VCaP (cell line): ENCODE measurements around the gene LRFN4.

Experiments used
- H3K27ac ChIP-seq: fragments of 450-650 bp; 2 replicates; pipeline ENCODE4 v1.5.1; 2017
- TF ChIP-seq, protein P1 (sequence below): fragments of 450-650 bp; conservative IDR thresholded peaks from 2 replicates; pipeline ENCODE4 v1.5.1; 2017; ENCODE audit warnings: mild to moderate bottlenecking, moderate library complexity

The LRFN4 gene

DNA sequence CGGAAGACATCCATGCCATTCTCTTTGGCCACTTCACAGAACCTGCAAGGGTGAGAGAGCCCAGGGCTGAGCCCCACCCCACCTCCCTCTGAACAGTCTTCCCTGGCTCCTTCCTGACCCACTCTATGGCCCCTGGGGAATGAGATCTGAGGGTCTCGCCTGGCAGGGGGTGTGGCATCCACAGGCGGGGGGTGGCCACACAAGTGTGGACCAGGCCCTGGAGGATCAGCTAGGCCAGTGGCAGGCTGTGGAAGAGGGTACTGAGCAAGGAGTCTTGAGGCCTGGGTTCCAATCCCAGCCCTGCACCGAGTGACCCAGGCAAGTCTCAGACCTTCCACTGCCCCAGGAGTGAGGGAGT lies 5.6 kb upstream of the LRFN4 start:
- TF ChIP-seq, protein P1, sequence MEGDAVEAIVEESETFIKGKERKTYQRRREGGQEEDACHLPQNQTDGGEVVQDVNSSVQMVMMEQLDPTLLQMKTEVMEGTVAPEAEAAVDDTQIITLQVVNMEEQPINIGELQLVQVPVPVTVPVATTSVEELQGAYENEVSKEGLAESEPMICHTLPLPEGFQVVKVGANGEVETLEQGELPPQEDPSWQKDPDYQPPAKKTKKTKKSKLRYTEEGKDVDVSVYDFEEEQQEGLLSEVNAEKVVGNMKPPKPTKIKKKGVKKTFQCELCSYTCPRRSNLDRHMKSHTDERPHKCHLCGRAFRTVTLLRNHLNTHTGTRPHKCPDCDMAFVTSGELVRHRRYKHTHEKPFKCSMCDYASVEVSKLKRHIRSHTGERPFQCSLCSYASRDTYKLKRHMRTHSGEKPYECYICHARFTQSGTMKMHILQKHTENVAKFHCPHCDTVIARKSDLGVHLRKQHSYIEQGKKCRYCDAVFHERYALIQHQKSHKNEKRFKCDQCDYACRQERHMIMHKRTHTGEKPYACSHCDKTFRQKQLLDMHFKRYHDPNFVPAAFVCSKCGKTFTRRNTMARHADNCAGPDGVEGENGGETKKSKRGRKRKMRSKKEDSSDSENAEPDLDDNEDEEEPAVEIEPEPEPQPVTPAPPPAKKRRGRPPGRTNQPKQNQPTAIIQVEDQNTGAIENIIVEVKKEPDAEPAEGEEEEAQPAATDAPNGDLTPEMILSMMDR, result no peak

DNA sequence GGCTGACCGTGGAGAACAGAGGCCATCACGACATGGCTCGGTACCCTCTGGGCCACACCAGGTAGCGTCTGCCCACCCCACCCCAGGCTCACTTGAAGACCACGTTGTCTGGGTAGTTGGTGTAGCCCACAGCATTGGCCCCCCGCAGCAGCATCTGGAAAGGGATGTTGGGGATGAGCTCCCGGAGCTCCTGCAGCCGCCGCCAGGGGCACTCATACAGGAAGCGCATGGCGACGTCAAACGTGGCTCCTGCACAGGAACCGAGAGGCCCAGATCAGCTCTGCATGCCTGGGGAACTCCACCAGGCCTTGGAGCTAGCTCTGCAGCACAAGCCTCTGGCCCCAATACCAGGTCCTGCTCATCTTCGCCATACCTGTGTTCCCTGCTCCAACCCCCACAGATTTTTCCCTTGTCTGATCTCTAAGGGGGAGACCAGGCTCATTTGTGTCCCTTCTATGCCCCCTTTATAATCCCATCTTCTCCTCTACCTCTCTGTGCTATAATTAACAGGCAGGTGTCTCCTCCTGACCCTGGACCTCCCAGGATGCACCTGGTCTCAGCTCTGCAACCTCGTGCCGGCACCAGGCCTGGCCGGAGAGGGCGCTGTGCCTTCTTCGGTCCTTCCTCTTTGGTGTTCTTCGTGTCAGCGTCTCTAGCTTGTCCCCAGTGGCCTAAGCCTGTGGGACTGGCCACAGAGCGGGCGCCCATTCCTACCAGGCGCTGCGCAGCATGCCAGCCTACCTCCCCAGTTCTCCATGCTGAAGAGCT lies 5.0 kb upstream of the LRFN4 start:
- no peak overlapping the region for H3K27ac ChIP-seq
- TF ChIP-seq, protein P1, result no peak; the same call in 1 of the 2 replicates

More for the DNA sequence above, 5.6 kb upstream of the LRFN4 start:
- no peak overlapping the region for H3K27ac ChIP-seq

DNA sequence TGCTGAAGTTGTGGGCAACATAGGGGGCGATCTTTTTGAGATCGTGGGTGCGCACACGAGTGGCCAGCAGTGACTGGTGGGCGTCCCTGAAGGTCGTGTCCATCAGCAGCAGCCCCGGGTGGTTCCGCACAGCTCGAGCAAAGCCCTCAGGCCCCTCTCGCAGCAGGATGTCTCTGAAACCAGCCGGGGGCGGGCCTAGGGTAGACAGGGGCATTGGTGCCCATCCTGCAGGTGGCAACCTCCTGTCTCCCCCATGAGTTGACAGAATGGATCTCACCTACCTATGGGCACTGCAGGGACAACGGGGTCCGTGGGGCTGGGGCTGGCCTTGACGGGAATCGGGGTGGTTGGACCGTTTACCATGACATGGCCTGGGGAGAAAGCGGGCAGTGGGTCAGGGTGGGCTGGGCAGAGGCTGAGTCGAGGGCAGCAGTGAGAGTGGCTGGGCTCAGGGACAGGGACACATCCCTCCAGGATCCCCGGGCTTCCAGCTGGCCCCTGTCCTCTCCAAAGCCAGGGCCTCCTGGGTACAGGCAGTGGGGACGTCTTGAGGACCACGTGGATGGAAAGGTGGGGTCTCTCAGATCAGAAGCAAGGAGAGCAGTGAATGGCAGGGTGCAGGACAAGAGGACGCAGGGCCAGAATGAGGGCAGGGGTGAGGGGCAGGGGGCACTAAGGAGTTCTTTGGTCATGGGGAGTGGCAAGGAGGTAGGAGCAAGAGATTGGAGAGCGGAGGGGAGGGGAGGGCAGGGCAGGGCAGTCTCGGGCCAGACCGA lies 4.2 kb upstream of the LRFN4 start:
- H3K27ac ChIP-seq, result no peak overlapping the region
- TF ChIP-seq, protein P1, result 0 out of 2 replicates have a peak, but pooled peaks have one; percentile 3

DNA sequence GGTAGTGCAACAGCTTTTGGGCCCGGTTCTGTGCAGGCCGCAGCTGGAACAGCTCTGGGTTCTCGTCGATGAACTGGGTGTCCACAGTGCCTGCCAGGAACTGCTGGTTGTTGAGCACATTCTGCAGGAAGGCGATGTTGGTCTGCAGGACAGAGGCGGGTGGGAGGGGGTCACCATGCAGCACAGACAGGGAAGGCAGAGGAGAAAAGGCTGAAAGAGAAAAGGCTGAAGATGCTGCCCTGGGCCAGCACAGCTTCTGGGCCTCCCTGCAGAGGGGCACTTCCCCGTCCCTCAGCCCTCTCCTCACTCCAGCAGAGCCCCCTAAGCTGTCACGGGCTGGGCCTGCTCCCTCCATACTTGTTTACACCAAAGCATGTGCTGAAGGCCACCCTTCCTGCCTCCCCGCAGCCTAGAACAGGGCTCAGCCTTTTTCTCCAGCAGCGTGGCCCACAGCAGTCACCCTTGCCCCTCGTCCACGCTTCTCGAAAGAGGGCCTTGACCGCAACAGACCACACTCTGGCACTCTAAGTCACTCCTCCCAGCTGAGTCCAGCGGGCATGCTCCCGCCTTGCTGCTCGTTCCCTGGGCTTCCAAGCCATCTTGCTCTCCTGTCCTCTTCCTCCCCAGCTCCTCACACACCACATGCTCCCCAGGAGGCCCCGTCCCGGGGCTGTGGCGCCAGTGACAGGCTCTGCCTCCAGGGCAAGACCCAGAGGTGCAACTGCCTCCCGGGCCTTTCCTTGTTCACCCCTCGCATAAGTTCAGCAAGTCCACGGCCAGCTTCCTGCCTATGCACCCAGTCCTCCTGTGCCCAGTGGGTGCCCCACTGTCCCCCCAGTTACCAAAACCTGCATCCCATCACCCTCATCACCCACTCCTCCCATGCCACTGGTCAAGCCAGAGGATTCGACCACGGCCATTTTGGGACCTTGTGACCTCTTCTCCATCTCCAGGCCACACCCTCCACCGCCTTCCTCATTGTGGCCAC lies 3.3 kb upstream of the LRFN4 start:
- TF ChIP-seq, protein P1, result no peak
- no peak overlapping the region for H3K27ac ChIP-seq

DNA sequence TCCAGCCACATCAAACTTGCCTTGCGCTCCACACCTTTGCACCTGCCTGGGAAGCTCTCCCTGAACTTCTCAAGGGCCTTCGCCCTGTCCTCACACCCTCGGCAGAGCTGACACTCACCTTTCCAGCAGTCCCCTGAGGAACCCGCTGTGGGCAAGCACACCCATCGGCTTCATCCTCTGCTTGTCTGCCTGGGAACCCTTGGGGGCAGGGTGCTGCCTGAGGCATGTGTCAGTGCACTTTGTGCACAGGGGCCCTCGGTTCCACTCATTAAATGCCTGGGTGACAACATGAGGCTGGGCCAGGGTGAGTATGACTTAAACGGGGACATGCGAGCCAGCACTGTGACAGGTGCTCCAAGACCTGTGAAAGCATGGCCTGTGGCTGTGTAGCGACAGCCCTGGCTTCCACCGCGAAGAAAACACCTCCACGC lies 2.6 kb upstream of the LRFN4 start:
- no peak overlapping the region for H3K27ac ChIP-seq

DNA sequence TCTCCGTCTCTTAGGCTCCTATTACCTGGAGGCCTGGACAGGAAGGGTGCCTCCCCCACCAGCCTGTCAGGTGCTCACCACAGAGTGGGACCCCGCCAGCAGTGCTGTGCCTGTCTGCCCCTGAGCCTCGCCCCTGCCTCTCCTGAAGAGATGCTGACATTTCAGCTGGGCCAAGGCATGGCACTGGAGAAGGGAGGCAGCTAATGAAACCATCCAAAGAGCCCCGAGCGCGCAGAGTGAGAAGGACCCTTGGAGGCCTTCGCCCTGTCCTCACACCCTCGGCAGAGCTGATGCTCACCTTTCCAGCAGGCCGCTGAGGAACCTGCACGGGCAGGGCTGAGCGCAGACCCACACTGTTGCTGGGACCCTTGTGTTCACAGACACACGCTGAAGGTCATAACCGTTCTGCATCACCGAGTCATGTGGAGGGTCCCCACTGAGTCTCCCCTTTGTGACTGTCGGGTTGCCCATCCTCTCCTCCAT lies 2.1 kb upstream of the LRFN4 start:
- peak overlapping the region; percentile 96 for H3K27ac ChIP-seq
- TF ChIP-seq, protein P1, result no peak

More for the DNA sequence above, 2.6 kb upstream of the LRFN4 start:
- TF ChIP-seq, protein P1, result no peak
